HepG2 (cell line): ENCODE measurements around the gene MAPK7.

ENCODE experiments used
- CTCF ChIP-seq: sonication (generic); formaldehyde crosslinking; IDR thresholded peaks from 2 replicates; pipeline ENCODE4 v1.5.0; 2020; ENCODE audit warnings: mild to moderate bottlenecking, missing genetic modification reagents, moderate library complexity
- E2F1 ChIP-seq: sonication (generic); formaldehyde crosslinking; IDR thresholded peaks from 2 replicates; pipeline ENCODE4 v1.5.0; 2020; ENCODE audit warnings: missing genetic modification reagents
- EP300 ChIP-seq, 3 experiments: sonication (generic) in 1 of 3; formaldehyde crosslinking in 1 of 3; IDR thresholded peaks; 2 replicates each; pipeline versions ENCODE4 v1.5.1 to v1.6.1; 2011 to 2020; ENCODE audit warnings: low read depth in 2 of 3, low read length in 2 of 3, borderline replicate concordance in 1 of 3, improper control_type of control experiment in 1 of 3, mild to moderate bottlenecking in 1 of 3, missing genetic modification reagents in 1 of 3, moderate library complexity in 1 of 3
- KDM1A ChIP-seq: IDR thresholded peaks from 2 replicates; pipeline ENCODE4 v1.6.1; 2016; ENCODE audit warnings: missing compliant biosample characterization
- KLF15 ChIP-seq: sonication (generic); formaldehyde crosslinking; IDR thresholded peaks from 2 replicates; pipeline ENCODE4 v1.8.1; 2023; ENCODE audit warnings: borderline replicate concordance, mild to moderate bottlenecking, inconsistent platforms, missing genetic modification reagents, mixed read lengths
- NBN ChIP-seq: fragments of 450-650 bp; conservative IDR thresholded peaks from 2 replicates; pipeline ENCODE4 v1.6.1; 2017
- PHF8 ChIP-seq: sonication (generic); formaldehyde crosslinking; IDR thresholded peaks from 2 replicates; pipeline ENCODE4 v1.5.0; 2020; ENCODE audit warnings: missing genetic modification reagents
- ZNF18 ChIP-seq: sonication (generic); formaldehyde crosslinking; IDR thresholded peaks from 2 replicates; pipeline ENCODE4 v1.8.0; 2022; ENCODE audit warnings: mild to moderate bottlenecking, missing genetic modification reagents; ENCODE audit not compliant: insufficient replicate concordance
- ZNF704 ChIP-seq: sonication (generic); formaldehyde crosslinking; IDR thresholded peaks from 2 replicates; pipeline ENCODE4 v1.8.1; 2023; ENCODE audit warnings: mild to moderate bottlenecking, inconsistent platforms, moderate library complexity, missing genetic modification reagents, borderline replicate concordance

- no peak for TF ChIP-seq ZNF704 (CRISPR knock-in tag)
- TF ChIP-seq KLF15 (CRISPR knock-in tag), result no peak
- TF ChIP-seq ZNF18 (CRISPR knock-in tag), result no peak
- TF ChIP-seq PHF8 (CRISPR knock-in tag), result no peak
- TF ChIP-seq CTCF (CRISPR knock-in tag), result no peak
- TF ChIP-seq KDM1A, result no peak
- TF ChIP-seq E2F1 (CRISPR knock-in tag), result no peak
- TF ChIP-seq EP300 (IDR thresholded peaks at IDR 0.05; ENCODE audit: low read depth in 2 of 2, low read length in 2 of 2), result no peak
- no peak for TF ChIP-seq EP300 (CRISPR knock-in tag; IDR thresholded peaks at IDR 0.05; ENCODE audit: borderline replicate concordance)
- no peak for TF ChIP-seq NBN
These were observed 36.3 kb downstream of the MAPK7 start for GRCh38 chr17:19414396-19415280.
